HL-60 (cell line): ENCODE data around the gene ZFHX3.

Experiments
- DNase-seq, 2 experiments: peaks; one replicate each; pipeline ENCODE4 v3.0.0-alpha.2; 2010 to 2020; ENCODE audit warnings: low read depth in 1 of 2, low spot score in 1 of 2
- H3K27ac ChIP-seq: fragments of 250-450 bp; sonication (Bioruptor Pico); replicated peaks from 2 replicates; pipeline ENCODE4 v1.5.1; 2020; ENCODE audit warnings: mild to moderate bottlenecking, moderate library complexity
- H3K27me3 ChIP-seq: fragments of 250-450 bp; sonication (Bioruptor Pico); 2 replicates; pipeline ENCODE4 v1.5.1; 2021; ENCODE audit warnings: mild to moderate bottlenecking, moderate library complexity; ENCODE audit not compliant: insufficient read depth, poor library complexity, severe bottlenecking
- H3K4me3 ChIP-seq: replicated peaks from 2 replicates; pipeline ENCODE4 v1.5.1; 2011; ENCODE audit warnings: mild to moderate bottlenecking, control low read depth, low read length; ENCODE audit not compliant: insufficient read depth
- GABPA ChIP-seq: IDR thresholded peaks from 2 replicates; pipeline ENCODE4 v1.6.1; 2012; ENCODE audit warnings: low read depth
- POLR2AphosphoS5 ChIP-seq: IDR thresholded peaks from 2 replicates; pipeline ENCODE4 v1.6.1; 2012; ENCODE audit warnings: low read depth
- SPI1 ChIP-seq: IDR thresholded peaks from 2 replicates; pipeline ENCODE4 v1.6.1; 2012; ENCODE audit warnings: low read depth, mild to moderate bottlenecking, borderline replicate concordance
- TF ChIP-seq, protein P1 (sequence below): IDR thresholded peaks from one replicate; pipeline ENCODE4 v1.5.1; 2011; ENCODE audit warnings: low read length, control low read depth, inconsistent platforms; ENCODE audit not compliant: insufficient read depth
- TF ChIP-seq, protein P2 (sequence below): IDR thresholded peaks from 2 replicates; pipeline ENCODE4 v1.6.1; 2012; ENCODE audit warnings: low read depth; ENCODE audit not compliant: insufficient replicate concordance

Gene ZFHX3

DNA sequence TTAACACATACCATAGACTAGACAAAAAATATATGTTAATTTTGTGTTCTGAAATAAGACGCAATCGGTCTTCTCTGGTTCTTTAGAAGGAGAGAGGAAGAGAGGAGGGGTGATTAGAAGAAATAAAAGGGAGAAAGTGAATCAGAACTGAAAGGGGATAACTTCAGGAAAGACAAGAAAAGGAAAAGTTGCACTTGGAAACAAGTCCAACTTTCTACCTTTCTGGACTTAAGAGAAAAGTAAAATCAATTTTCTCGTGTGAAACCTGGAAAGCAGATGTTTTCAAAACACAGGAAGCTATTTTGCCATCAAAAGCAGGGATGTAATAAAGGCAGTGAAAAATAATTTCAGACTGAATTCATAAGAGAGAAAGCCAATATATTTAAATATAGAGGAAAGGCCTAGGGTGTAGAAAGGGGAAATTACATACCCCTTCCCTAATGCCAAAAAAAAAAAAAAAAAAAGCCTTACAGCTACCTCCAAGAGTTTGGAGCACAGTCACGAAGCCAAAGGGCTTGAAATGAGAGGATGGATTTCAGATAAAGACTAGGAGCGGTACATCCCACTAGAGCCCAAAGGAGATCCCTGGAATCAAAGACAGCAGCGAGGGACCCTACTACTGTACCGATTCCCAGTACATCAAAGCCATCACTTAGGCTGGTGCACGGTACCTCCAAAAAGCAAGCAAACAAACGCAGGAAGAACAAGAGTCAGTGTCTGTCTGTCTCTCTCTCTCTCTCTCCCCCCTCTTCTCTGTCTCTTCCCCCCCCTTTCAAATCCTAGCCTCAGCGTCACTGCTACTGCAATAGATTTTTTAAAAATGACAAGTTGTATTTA is 12.1 kb upstream of the ZFHX3 start:
- Histone ChIP-seq H3K27me3 (peaks cover 48% of the 10 kb centered on the region), H3K27ac (no peak overlapping the region)

DNA sequence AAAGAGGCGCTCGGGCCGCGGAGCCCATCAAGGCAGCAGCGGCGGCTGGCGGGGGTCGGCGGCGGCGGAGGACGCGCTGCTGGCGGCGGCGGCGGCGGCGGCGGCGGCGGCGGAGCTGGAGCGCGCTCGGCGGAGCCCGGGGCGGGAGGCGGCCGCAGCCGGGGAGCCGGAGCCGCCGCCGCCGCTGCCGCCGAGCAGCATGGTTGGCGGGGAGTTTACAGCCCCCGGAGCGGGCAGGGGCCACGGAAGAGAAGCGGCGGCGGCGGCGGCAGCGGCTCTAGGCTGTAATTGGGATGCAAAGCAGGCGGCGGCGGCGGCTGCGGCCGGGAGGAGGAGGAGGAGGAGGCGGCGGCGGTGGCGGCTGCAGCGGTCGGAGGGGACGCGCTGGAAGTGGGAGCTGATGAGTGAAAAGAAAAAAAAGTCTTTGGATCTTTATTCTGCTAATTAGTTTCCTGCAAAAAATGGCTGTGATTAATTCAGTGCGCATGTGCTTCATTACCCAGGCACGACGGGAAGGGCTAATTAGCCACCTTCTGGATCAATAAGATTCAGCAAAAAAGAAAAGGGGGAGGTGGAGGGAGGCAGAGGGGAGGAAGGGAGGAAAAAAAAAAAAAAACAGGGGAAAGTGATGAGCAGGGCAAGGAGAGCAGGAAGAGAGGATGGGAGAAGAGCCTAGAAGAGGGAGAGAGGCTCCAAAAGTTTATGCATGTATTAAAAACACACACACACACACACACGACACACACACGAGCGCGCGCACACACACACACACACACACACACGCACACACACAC is 10.9 kb upstream of the ZFHX3 start:
- TF ChIP-seq, protein P1, sequence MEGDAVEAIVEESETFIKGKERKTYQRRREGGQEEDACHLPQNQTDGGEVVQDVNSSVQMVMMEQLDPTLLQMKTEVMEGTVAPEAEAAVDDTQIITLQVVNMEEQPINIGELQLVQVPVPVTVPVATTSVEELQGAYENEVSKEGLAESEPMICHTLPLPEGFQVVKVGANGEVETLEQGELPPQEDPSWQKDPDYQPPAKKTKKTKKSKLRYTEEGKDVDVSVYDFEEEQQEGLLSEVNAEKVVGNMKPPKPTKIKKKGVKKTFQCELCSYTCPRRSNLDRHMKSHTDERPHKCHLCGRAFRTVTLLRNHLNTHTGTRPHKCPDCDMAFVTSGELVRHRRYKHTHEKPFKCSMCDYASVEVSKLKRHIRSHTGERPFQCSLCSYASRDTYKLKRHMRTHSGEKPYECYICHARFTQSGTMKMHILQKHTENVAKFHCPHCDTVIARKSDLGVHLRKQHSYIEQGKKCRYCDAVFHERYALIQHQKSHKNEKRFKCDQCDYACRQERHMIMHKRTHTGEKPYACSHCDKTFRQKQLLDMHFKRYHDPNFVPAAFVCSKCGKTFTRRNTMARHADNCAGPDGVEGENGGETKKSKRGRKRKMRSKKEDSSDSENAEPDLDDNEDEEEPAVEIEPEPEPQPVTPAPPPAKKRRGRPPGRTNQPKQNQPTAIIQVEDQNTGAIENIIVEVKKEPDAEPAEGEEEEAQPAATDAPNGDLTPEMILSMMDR, result no peak
- TF ChIP-seq GABPA, result 0 out of 2 replicates have a peak, but pooled peaks have one; percentile 36
- peak in 1 of 2 experiments; percentile 24 for DNase-seq
- Histone ChIP-seq H3K4me3 (peak overlapping the region; percentile 45), H3K27me3 (peaks cover 37% of the 10 kb centered on the region), H3K27ac (peak overlapping the region; percentile 56)

More for the DNA sequence above, 12.1 kb upstream of the ZFHX3 start:
- DNase-seq, result no peak
- no peak for TF ChIP-seq SPI1
- no peak for TF ChIP-seq POLR2AphosphoS5
- TF ChIP-seq, protein P2, sequence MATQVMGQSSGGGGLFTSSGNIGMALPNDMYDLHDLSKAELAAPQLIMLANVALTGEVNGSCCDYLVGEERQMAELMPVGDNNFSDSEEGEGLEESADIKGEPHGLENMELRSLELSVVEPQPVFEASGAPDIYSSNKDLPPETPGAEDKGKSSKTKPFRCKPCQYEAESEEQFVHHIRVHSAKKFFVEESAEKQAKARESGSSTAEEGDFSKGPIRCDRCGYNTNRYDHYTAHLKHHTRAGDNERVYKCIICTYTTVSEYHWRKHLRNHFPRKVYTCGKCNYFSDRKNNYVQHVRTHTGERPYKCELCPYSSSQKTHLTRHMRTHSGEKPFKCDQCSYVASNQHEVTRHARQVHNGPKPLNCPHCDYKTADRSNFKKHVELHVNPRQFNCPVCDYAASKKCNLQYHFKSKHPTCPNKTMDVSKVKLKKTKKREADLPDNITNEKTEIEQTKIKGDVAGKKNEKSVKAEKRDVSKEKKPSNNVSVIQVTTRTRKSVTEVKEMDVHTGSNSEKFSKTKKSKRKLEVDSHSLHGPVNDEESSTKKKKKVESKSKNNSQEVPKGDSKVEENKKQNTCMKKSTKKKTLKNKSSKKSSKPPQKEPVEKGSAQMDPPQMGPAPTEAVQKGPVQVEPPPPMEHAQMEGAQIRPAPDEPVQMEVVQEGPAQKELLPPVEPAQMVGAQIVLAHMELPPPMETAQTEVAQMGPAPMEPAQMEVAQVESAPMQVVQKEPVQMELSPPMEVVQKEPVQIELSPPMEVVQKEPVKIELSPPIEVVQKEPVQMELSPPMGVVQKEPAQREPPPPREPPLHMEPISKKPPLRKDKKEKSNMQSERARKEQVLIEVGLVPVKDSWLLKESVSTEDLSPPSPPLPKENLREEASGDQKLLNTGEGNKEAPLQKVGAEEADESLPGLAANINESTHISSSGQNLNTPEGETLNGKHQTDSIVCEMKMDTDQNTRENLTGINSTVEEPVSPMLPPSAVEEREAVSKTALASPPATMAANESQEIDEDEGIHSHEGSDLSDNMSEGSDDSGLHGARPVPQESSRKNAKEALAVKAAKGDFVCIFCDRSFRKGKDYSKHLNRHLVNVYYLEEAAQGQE, result no peak
- TF ChIP-seq, protein P1, result no peak
- TF ChIP-seq GABPA, result no peak
- H3K4me3 ChIP-seq, result no peak overlapping the region

DNA sequence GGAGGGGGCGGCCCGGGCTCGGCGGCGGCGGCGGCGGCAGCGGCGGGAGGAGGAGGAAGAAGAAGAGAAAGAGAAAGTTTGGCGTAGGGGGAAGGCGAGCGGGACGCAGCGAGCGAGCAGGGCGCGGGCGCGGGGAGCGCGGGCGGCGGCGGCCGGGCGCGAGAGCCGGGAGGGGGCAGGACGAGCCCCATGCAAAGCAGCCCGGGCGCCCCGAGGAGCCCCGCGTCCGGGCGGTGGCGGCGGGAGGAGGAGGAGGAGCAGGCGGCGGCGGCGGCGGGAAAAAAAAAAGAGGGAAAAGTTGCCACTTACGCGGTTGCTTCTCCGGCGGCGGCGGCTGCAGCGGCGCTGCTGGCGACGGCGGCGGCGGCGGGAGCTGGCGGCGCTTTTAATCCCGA is 10.3 kb upstream of the ZFHX3 start:
- TF ChIP-seq, protein P1, result no peak
- TF ChIP-seq POLR2AphosphoS5 (no peak), GABPA (no peak), SPI1 (no peak)
- TF ChIP-seq, protein P2, result no peak
- peak in 1 of 2 experiments; percentile 46 for DNase-seq
- peaks cover 31% of the 10 kb centered on the region for H3K27me3 ChIP-seq
- no peak overlapping the region for H3K27ac ChIP-seq
- H3K4me3 ChIP-seq, result peak overlapping the region; percentile 45
